HepG2 (cell line): ENCODE measurements around the gene FAM181A. TPM values are rescaled to one million over a fixed set of nuclear protein-coding genes. Genes with fewer than 3 reads are reported as not detected.

Experiments
- BCL6 ChIP-seq: IDR thresholded peaks from 2 replicates; pipeline ENCODE4 v1.6.1; 2016; ENCODE audit warnings: missing genetic modification reagents, missing compliant biosample characterization
- FOSL1 ChIP-seq: sonication (generic); formaldehyde crosslinking; IDR thresholded peaks from 2 replicates; pipeline ENCODE4 v1.9.0; 2021; ENCODE audit warnings: missing genetic modification reagents, borderline replicate concordance
- FOXA3 ChIP-seq: IDR thresholded peaks from 2 replicates; pipeline ENCODE4 v1.6.1; 2016; ENCODE audit warnings: missing genetic modification reagents, missing compliant biosample characterization
- GABPA ChIP-seq, 2 experiments: IDR thresholded peaks; 2 replicates each; pipeline ENCODE4 v1.6.1; 2011 to 2016; ENCODE audit warnings: low read depth in 2 of 2, low read length in 1 of 2, missing biosample characterization in 1 of 2, missing genetic modification characterization in 1 of 2
- PLRG1 ChIP-seq: fragments of 450-650 bp; conservative IDR thresholded peaks from 2 replicates; pipeline ENCODE4 v1.6.1; 2016
- ZNF570 ChIP-seq: sonication (generic); formaldehyde crosslinking; IDR thresholded peaks from 2 replicates; pipeline ENCODE4 v1.4.0; 2020; ENCODE audit warnings: mild to moderate bottlenecking, missing genetic modification reagents, borderline replicate concordance
- polyA plus RNA-seq, 8 experiments: library from polyadenylated mRNA; depleted of rRNA in 3 of 8; stranded (reverse) in 7 of 8; unstranded in 1 of 8; fragments of >200 nt; fragmentation: Illumina TruSeq in 4 of 8; extraction: Trizol in 4 of 8; gene quantifications; 2 replicates each; pipeline versions ENCODE4 v1.2.1 to v1.2.3, GENCODE V29; 2011 to 2016; ENCODE audit warnings: low read depth in 4 of 8, missing spikeins in 1 of 8, mixed read lengths in 1 of 8; ENCODE audit not compliant: insufficient read depth in 1 of 8
- total RNA-seq, 5 experiments: library from RNA; depleted of rRNA; stranded (reverse); fragments of >200 nt; fragmentation: Illumina TruSeq; extraction: Trizol; gene quantifications; 2 replicates each; pipeline ENCODE4 v1.2.3, GENCODE V29; 2016; ENCODE audit warnings: low read depth in 1 of 5
- TF ChIP-seq, protein P1 (sequence below): sonication (generic); formaldehyde crosslinking; IDR thresholded peaks from 2 replicates; pipeline ENCODE4 v1.8.0; 2022; ENCODE audit warnings: missing genetic modification reagents, mild to moderate bottlenecking, borderline replicate concordance
- TF ChIP-seq, protein P2 (sequence below), 2 experiments: fragments of 450-650 bp in 1 of 2; sonication (generic) in 1 of 2; formaldehyde crosslinking in 1 of 2; IDR thresholded peaks; 2 replicates each; pipeline versions ENCODE4 v1.6.1 to v1.8.0; 2016 to 2022; ENCODE audit warnings: antibody characterized with exemption in 1 of 2, mild to moderate bottlenecking in 1 of 2, missing genetic modification reagents in 1 of 2
- TF ChIP-seq, protein P3 (sequence below): sonication (generic); formaldehyde crosslinking; IDR thresholded peaks from 2 replicates; pipeline ENCODE4 v1.8.1; 2023; ENCODE audit warnings: mild to moderate bottlenecking, inconsistent platforms, moderate library complexity, missing genetic modification reagents, borderline replicate concordance
- TF ChIP-seq, protein P4 (sequence below): sonication (generic); formaldehyde crosslinking; IDR thresholded peaks from 2 replicates; pipeline ENCODE4 v1.4.0; 2020; ENCODE audit warnings: missing genetic modification reagents
- TF ChIP-seq, protein P5 (sequence below): sonication (generic); IDR thresholded peaks from 2 replicates; pipeline ENCODE4 v1.6.1; 2016; ENCODE audit warnings: low read depth, borderline replicate concordance

The FAM181A gene
- total and polyA plus RNA-seq, 2 of the 13 experiments (the other 11 are each of a cell fraction or from before 2014, with no cell fraction given), result 1.1 to 1.5 TPM

DNA sequence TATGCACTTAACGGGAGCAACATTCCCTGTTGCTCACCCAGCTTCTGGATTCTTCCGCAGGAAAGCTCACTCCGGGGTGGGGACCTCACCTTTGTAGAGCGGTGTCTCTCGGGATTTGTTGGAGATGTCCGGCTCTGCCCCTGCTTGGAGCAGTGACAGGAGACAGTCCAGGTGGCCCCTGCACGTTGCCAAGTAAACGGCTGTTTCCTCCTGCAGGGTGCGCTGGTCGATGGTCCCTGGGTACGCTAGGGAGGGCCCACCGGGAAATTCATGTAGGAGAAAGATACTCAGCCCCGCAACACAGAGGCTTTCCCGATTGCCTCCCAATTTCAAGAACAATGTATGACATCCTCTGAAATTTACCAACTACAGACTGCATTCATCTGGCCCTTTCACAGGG lies 26.1 kb downstream of the FAM181A start (continued):
- TF ChIP-seq, protein P1, sequence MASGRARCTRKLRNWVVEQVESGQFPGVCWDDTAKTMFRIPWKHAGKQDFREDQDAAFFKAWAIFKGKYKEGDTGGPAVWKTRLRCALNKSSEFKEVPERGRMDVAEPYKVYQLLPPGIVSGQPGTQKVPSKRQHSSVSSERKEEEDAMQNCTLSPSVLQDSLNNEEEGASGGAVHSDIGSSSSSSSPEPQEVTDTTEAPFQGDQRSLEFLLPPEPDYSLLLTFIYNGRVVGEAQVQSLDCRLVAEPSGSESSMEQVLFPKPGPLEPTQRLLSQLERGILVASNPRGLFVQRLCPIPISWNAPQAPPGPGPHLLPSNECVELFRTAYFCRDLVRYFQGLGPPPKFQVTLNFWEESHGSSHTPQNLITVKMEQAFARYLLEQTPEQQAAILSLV, result no peak
- TF ChIP-seq, protein P2, sequence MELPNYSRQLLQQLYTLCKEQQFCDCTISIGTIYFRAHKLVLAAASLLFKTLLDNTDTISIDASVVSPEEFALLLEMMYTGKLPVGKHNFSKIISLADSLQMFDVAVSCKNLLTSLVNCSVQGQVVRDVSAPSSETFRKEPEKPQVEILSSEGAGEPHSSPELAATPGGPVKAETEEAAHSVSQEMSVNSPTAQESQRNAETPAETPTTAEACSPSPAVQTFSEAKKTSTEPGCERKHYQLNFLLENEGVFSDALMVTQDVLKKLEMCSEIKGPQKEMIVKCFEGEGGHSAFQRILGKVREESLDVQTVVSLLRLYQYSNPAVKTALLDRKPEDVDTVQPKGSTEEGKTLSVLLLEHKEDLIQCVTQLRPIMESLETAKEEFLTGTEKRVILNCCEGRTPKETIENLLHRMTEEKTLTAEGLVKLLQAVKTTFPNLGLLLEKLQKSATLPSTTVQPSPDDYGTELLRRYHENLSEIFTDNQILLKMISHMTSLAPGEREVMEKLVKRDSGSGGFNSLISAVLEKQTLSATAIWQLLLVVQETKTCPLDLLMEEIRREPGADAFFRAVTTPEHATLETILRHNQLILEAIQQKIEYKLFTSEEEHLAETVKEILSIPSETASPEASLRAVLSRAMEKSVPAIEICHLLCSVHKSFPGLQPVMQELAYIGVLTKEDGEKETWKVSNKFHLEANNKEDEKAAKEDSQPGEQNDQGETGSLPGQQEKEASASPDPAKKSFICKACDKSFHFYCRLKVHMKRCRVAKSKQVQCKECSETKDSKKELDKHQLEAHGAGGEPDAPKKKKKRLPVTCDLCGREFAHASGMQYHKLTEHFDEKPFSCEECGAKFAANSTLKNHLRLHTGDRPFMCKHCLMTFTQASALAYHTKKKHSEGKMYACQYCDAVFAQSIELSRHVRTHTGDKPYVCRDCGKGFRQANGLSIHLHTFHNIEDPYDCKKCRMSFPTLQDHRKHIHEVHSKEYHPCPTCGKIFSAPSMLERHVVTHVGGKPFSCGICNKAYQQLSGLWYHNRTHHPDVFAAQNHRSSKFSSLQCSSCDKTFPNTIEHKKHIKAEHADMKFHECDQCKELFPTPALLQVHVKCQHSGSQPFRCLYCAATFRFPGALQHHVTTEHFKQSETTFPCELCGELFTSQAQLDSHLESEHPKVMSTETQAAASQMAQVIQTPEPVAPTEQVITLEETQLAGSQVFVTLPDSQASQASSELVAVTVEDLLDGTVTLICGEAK (IDR thresholded peaks at IDR 0.05), result no peak
- TF ChIP-seq, protein P2 (CRISPR knock-in tag; IDR thresholded peaks at IDR 0.05), result no peak
- TF ChIP-seq ZNF570, result no peak
- TF ChIP-seq, protein P3, sequence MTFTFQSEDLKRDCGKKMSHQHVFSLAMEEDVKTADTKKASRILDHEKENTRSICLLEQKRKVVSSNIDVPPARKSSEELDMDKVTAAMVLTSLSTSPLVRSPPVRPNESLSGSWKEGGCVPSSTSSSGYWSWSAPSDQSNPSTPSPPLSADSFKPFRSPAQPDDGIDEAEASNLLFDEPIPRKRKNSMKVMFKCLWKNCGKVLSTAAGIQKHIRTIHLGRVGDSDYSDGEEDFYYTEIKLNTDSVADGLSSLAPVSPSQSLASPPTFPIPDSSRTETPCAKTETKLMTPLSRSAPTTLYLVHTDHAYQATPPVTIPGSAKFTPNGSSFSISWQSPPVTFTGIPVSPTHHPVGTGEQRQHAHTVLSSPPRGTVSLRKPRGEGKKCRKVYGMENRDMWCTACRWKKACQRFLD (CRISPR knock-in tag), result no peak
- TF ChIP-seq, protein P4, sequence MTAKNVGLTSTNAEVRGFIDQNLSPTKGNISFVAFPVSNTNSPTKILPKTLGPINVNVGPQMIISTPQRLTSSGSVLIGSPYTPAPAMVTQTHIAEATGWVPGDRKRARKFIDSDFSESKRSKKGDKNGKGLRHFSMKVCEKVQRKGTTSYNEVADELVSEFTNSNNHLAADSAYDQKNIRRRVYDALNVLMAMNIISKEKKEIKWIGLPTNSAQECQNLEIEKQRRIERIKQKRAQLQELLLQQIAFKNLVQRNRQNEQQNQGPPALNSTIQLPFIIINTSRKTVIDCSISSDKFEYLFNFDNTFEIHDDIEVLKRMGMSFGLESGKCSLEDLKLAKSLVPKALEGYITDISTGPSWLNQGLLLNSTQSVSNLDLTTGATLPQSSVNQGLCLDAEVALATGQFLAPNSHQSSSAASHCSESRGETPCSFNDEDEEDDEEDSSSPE (CRISPR knock-in tag), result no peak
- no peak for TF ChIP-seq FOSL1 (CRISPR knock-in tag)
- TF ChIP-seq, protein P5, sequence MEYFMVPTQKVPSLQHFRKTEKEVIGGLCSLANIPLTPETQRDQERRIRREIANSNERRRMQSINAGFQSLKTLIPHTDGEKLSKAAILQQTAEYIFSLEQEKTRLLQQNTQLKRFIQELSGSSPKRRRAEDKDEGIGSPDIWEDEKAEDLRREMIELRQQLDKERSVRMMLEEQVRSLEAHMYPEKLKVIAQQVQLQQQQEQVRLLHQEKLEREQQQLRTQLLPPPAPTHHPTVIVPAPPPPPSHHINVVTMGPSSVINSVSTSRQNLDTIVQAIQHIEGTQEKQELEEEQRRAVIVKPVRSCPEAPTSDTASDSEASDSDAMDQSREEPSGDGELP, result peak; percentile 51; the same call in 1 of the 2 replicates
- TF ChIP-seq PLRG1, result no peak
- TF ChIP-seq BCL6 (CRISPR knock-in tag), result no peak
- TF ChIP-seq GABPA (IDR thresholded peaks at IDR 0.05; ENCODE audit: low read depth, low read length), result no peak
- TF ChIP-seq GABPA (CRISPR knock-in tag; IDR thresholded peaks at IDR 0.05; ENCODE audit: low read depth), result no peak
- 0 out of 2 replicates have a peak, but pooled peaks have one; percentile 28 for TF ChIP-seq FOXA3 (CRISPR knock-in tag)
